A549 (cell line): Measurements from ENCODE around the gene CUL1. TPM values are rescaled to one million over a fixed set of nuclear protein-coding genes. Genes with fewer than 3 reads are reported as not detected.

Experiments used
- ATAC-seq, 2 experiments: fragments of 200-7000 bp in 1 of 2; fragments of >200 bp in 1 of 2; cut with Nextera tagmentation in 1 of 2; cut with Tn5 transposase in 1 of 2; 3 replicates each; pipeline versions ENCODE4 v1.8.0 to v1.9.1; 2018 to 2020; ENCODE audit warnings: mild to moderate bottlenecking in 1 of 2, moderate library complexity in 1 of 2
- CTCF ChIA-PET: fragments of 300-600 bp; sonication (Branson Sonifier 250); formaldehyde crosslinking; extraction: SDS; loops from one replicate; lab custom pipeline; 2021; ENCODE audit warnings: antibody characterized with exemption, inconsistent platforms; lab: Yijun Ruan, JAX
- POLR2A ChIA-PET: fragments of 350-600 bp; formaldehyde crosslinking; extraction: SDS; loops from one replicate; lab custom pipeline; 2021; ENCODE audit warnings: antibody characterized with exemption, inconsistent platforms; lab: Yijun Ruan, JAX
- DNase-seq, 2 experiments: peaks; one replicate each; pipeline versions ENCODE4 v3.0.0 to v3.0.0-alpha.2; 2011 to 2016; ENCODE audit warnings: low read depth in 1 of 2, low spot score in 1 of 2
- FAIRE-seq: peaks from 2 replicates; lab custom pipeline; 2011; peaks lifted over from hg19 to GRCh38; lab: Jason Lieb, UNC
- H3K27ac ChIP-seq, 2 experiments: fragments of >200 bp; sonication (Bioruptor Twin); formaldehyde crosslinking; 3 replicates each; pipeline ENCODE4 v1.5.1; 2016 to 2017
- H3K4me1 ChIP-seq: fragments of >200 bp; sonication (Bioruptor Twin); formaldehyde crosslinking; 3 replicates; pipeline ENCODE4 v1.6.1; 2016
- H3K4me2 ChIP-seq: fragments of >200 bp; sonication (Bioruptor Twin); formaldehyde crosslinking; 3 replicates; pipeline ENCODE4 v1.6.1; 2016
- H3K4me3 ChIP-seq: fragments of >200 bp; sonication (Bioruptor Twin); formaldehyde crosslinking; 3 replicates; pipeline ENCODE4 v1.5.1; 2016
- H3K9me3 ChIP-seq: fragments of >200 bp; sonication (Bioruptor Twin); formaldehyde crosslinking; 3 replicates; pipeline ENCODE4 v1.6.1; 2016
- ATOH8 ChIP-seq: fragments of 250-450 bp; sonication (Bioruptor Pico); IDR thresholded peaks from 2 replicates; pipeline ENCODE4 v1.5.0; 2020; ENCODE audit warnings: low read depth, mild to moderate bottlenecking, moderate library complexity
- BHLHE40 ChIP-seq: IDR thresholded peaks from 2 replicates; pipeline ENCODE4 v1.6.1; 2012; ENCODE audit warnings: low read depth, low read length, inconsistent platforms
- CBX8 ChIP-seq: fragments of 200-600 bp; sonication (generic); IDR thresholded peaks from 2 replicates; pipeline ENCODE4 v1.6.1; 2016
- EP300 ChIP-seq, 2 experiments: fragments of >200 bp; sonication (Bioruptor Twin); formaldehyde crosslinking; IDR thresholded peaks; 2 replicates in 1 of 2; 3 replicates in 1 of 2; pipeline ENCODE4 v1.6.1; 2016 to 2017
- FOXS1 ChIP-seq: fragments of 250-450 bp; sonication (Bioruptor Pico); IDR thresholded peaks from 2 replicates; pipeline ENCODE4 v1.5.0; 2020; ENCODE audit warnings: mild to moderate bottlenecking, moderate library complexity
- HES2 ChIP-seq: fragments of >200 bp; sonication (Bioruptor Twin); formaldehyde crosslinking; IDR thresholded peaks from 2 replicates; pipeline ENCODE4 v1.6.1; 2016
- HOXB5 ChIP-seq: fragments of 250-450 bp; sonication (Bioruptor Pico); IDR thresholded peaks from 2 replicates; pipeline ENCODE4 v1.5.0; 2020; ENCODE audit warnings: mild to moderate bottlenecking, moderate library complexity
- KDM1A ChIP-seq: fragments of 200-600 bp; sonication (generic); IDR thresholded peaks from 2 replicates; pipeline ENCODE4 v1.6.1; 2016; ENCODE audit warnings: low read depth, mild to moderate bottlenecking
- MAX ChIP-seq: IDR thresholded peaks from 2 replicates; pipeline ENCODE4 v1.6.1; 2012
- PHF8 ChIP-seq: fragments of 200-600 bp; sonication (generic); IDR thresholded peaks from 2 replicates; pipeline ENCODE4 v1.6.1; 2016; ENCODE audit warnings: low read depth, mild to moderate bottlenecking, antibody characterized with exemption, moderate library complexity, borderline replicate concordance
- RAD21 ChIP-seq, 2 experiments: fragments of >200 bp in 1 of 2; sonication (Bioruptor Twin) in 1 of 2; formaldehyde crosslinking in 1 of 2; IDR thresholded peaks in 1 of 2; conservative IDR thresholded peaks in 1 of 2; 2 replicates in 1 of 2; 3 replicates in 1 of 2; pipeline ENCODE4 v1.6.1; 2012 to 2018; ENCODE audit warnings: inconsistent platforms in 1 of 2
- RARB ChIP-seq: fragments of 250-450 bp; sonication (Bioruptor Pico); IDR thresholded peaks from 2 replicates; pipeline ENCODE4 v1.8.0; 2021; ENCODE audit warnings: mild to moderate bottlenecking, moderate library complexity
- RCOR1 ChIP-seq: fragments of 150-350 bp; IDR thresholded peaks from 2 replicates; pipeline ENCODE4 v1.6.1; 2014; ENCODE audit warnings: antibody characterized with exemption, low read length, low read depth
- REST ChIP-seq: fragments of 200-600 bp; sonication (generic); IDR thresholded peaks from 2 replicates; pipeline ENCODE4 v1.6.1; 2016; ENCODE audit warnings: antibody characterized with exemption, mild to moderate bottlenecking, moderate library complexity
- RNF2 ChIP-seq: fragments of 200-600 bp; sonication (generic); IDR thresholded peaks from 2 replicates; pipeline ENCODE4 v1.6.1; 2016; ENCODE audit warnings: low read depth, mild to moderate bottlenecking, antibody characterized with exemption, moderate library complexity, borderline replicate concordance
- WGBS: methylation state at CpG from one replicate; pipeline ENCODE4 v1.1.6; 2017; ENCODE audit errors: missing lambda C conversion rate; 5-methylcytosine and 5-hydroxymethylcytosine counted together
- polyA plus RNA-seq, 4 experiments: library from polyadenylated mRNA; depleted of rRNA in 3 of 4; stranded (reverse); fragments of >200 nt; fragmentation: RNase III in 1 of 4; extraction: RNeasy Plus Mini Kit Qiagen cat#74134 plus additional on column Dnase treatment in 1 of 4; gene quantifications; 2 replicates in 3 of 4; 3 replicates in 1 of 4; pipeline ENCODE4 v1.2.3, GENCODE V29; 2011 to 2017

CUL1 gene
- polyA plus RNA-seq, 2 of the 4 experiments (the other 2 are of a cell fraction): 57.9 to 70.6 TPM

- TF ChIP-seq HES2 (no peak), RNF2 (no peak)
Observed at GRCh38 chr7:148714498-148714897, 15.8 kb downstream of the CUL1 start (continued).

GRCh38 chr7:148715027-148715426 lies 16.3 kb downstream of the CUL1 start:
- H3K27ac ChIP-seq: no peak overlapping the region
- H3K9me3 ChIP-seq: no peaks in the 10 kb centered on the region
- DNase-seq (no peak), ATAC-seq (no peak), FAIRE-seq (no peak)
- H3K4me3 ChIP-seq: no peak overlapping the region
- WGBS: 92% methylated on average over 6 of the region's 6 CpGs
- no peak overlapping the region for H3K4me2 ChIP-seq
- H3K4me1 ChIP-seq: no peaks in the 10 kb centered on the region
- ChIA-PET POLR2A (no interaction called here), CTCF (interaction anchor here (0.7 to 1.5 kb wide), 2 partner anchors 14 to 17 kb away, joined by 3 read pairs; no protein-coding TSS in a partner anchor)
- TF ChIP-seq MAX: no peak
- TF ChIP-seq RARB (CRISPR knock-in tag): no peak
- TF ChIP-seq HOXB5: no peak

GRCh38 chr7:148717266-148717793 lies 18.6 kb downstream of the CUL1 start:
- no peak for ATAC-seq
- H3K27ac ChIP-seq: no peak overlapping the region
- POLR2A ChIA-PET: no interaction called here
- H3K4me2 ChIP-seq: no peak overlapping the region
- no peak for DNase-seq
- no peak overlapping the region for H3K4me3 ChIP-seq
- no peak for FAIRE-seq
- WGBS: 95% methylated on average over 12 of the region's 12 CpGs
- CTCF ChIA-PET: interaction anchor here (0.6 kb wide), 1 partner anchor 206 kb away, joined by 3 read pairs; no protein-coding TSS in a partner anchor
- H3K4me1 ChIP-seq: peaks cover 3% of the 10 kb centered on the region; the same call in 1 of the 3 replicates
- no peaks in the 10 kb centered on the region for H3K9me3 ChIP-seq
- TF ChIP-seq FOXS1 (no peak), CBX8 (no peak), RNF2 (no peak)

- DNase-seq (no peak), ATAC-seq (no peak), FAIRE-seq (no peak)
- Histone ChIP-seq H3K4me2 (no peak overlapping the region), H3K4me1 (peaks cover 13% of the 10 kb centered on the region; the same call in 2 of the 3 replicates), H3K9me3 (no peaks in the 10 kb centered on the region), H3K27ac (no peak overlapping the region), H3K4me3 (no peak overlapping the region)
- POLR2A ChIA-PET: no interaction called here
- 93% methylated on average over 3 of the region's 3 CpGs for WGBS
- TF ChIP-seq PHF8 (no peak), EP300 (IDR thresholded peaks at IDR 0.05) (no peak), RNF2 (no peak), RAD21 (conservative IDR thresholded peaks at IDR 0.05 in 1 of 2, IDR thresholded peaks at IDR 0.05 in 1 of 2) (no peak), KDM1A (no peak), REST (no peak), BHLHE40 (no peak), ATOH8 (CRISPR knock-in tag) (no peak), RCOR1 (no peak)
- CTCF ChIA-PET: no interaction called here
Observed at GRCh38 chr7:148718431-148718830, 19.7 kb downstream of the CUL1 start.
